Measurements from ENCODE around the gene XPO5. TPM values are rescaled to one million over a fixed set of nuclear protein-coding genes. Genes with fewer than 3 reads are reported as not detected.
A peak's percentile ranks its signal among the peaks of the same experiment; 100 is the strongest.

The XPO5 gene
- total and polyA plus RNA-seq, 2 experiments from 2014 or later = 29.4 to 31.3 TPM

DNA sequence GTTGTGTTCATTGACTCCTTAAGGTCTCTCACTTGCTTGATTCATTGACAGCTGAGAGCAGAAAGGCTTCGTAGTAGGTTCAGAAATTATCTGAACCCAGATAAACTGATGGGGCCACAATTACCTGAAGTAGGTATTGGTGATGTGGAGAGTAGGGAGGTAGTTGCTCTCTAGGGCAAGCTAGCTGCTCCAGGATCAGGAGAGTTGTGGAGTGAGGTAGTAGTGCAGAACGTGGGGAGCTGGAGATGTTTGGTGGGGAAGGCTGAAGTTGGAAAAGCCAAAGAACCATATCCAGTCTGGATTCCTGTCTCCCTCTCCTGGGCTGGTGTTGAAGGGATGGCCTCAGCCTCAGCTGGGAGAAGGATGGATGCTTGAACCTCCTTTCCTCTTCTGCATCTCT lies 82.6 kb downstream of the XPO5 start:
- no peak for DNase-seq (ENCODE audit: low read depth in 1 of 2, low spot score in 1 of 2)
- Histone ChIP-seq H3K4me3 (no peak overlapping the region), H3K27ac (no peak overlapping the region), H3K36me3 (peaks cover 4% of the 10 kb centered on the region), H3K27me3 (no peaks in the 10 kb centered on the region), H3K9me3 (ENCODE audit: low read depth) (no peaks in the 10 kb centered on the region), H3K4me1 (ENCODE audit: low read depth) (peaks cover 13% of the 10 kb centered on the region)
- TF ChIP-seq, protein P1, sequence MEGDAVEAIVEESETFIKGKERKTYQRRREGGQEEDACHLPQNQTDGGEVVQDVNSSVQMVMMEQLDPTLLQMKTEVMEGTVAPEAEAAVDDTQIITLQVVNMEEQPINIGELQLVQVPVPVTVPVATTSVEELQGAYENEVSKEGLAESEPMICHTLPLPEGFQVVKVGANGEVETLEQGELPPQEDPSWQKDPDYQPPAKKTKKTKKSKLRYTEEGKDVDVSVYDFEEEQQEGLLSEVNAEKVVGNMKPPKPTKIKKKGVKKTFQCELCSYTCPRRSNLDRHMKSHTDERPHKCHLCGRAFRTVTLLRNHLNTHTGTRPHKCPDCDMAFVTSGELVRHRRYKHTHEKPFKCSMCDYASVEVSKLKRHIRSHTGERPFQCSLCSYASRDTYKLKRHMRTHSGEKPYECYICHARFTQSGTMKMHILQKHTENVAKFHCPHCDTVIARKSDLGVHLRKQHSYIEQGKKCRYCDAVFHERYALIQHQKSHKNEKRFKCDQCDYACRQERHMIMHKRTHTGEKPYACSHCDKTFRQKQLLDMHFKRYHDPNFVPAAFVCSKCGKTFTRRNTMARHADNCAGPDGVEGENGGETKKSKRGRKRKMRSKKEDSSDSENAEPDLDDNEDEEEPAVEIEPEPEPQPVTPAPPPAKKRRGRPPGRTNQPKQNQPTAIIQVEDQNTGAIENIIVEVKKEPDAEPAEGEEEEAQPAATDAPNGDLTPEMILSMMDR (IDR thresholded peaks at IDR 0.05; ENCODE audit: low read depth, low read length) = no peak

DNA sequence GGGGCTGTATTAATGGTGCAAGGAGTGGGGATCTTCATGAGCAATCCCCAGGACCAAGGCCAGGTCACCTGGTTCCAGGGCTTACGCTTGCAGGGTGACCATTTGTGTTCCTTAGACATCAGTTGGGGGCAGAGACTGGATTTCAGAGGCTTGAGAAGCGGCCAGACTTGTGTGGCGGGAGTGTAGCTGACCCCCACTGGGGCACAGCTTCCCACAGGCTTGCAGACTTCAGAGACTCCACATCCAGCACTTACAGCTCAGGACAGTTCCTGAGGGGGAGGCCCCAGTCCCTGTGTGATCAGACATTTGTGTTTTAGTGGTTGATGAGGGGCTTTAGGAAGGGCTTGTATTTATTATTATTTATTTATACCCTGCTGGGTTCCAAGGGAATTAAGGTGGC lies 83.2 kb downstream of the XPO5 start:
- DNase-seq (ENCODE audit: low read depth in 1 of 2, low spot score in 1 of 2) = peak in 1 of 2 donors; percentile 40
- Histone ChIP-seq H3K27me3 (no peaks in the 10 kb centered on the region), H3K36me3 (peaks cover 2% of the 10 kb centered on the region), H3K4me1 (ENCODE audit: low read depth) (peaks cover 13% of the 10 kb centered on the region), H3K27ac (no peak overlapping the region), H3K4me3 (no peak overlapping the region), H3K9me3 (ENCODE audit: low read depth) (no peaks in the 10 kb centered on the region)
- TF ChIP-seq, protein P1 (IDR thresholded peaks at IDR 0.05; ENCODE audit: low read depth, low read length) = no peak

DNA sequence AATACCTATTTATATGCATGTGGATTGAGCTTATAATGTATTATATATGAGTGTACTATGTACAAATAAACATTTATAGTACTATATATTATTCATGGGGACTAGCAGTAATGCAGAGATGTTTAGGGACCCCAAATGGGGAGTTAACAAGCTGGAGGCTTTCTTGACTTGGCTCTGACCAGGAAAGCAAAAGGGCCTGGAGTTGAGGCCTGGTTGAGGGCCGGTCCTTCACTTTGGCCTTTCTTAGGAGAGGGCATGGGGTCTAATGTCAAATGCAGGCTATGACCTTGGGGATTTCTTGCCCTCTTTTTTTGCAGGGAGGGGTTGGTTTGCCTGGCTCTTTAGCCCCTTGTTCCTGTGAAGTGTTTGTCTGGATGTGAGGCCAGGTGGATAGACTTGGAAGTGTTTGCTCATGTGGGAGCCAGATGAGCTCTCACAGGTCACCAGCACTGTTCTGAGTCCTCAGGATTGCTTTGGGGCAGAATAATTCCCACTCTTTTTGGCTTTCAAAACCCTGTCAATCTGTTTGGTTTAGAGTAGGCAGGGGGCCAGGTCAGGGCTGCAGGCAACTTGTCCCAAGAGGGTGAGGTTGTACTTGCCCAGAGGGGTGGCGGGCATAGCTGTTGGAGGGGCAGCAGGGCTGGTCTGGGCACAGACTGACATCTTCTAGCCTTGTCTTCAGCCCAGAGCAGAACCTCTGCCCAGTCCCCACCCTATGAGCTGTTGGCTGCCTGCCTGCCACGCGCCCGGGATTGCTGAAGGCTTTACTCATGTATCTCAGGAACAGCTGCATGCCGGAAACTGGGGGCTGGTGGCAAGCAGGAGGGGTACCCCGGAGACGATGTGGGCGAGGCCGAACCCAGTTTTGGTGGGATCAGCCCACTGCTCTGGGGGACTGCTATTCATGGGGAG lies 83.8 kb downstream of the XPO5 start:
- H3K9me3 ChIP-seq (ENCODE audit: low read depth) = no peaks in the 10 kb centered on the region
- no peak overlapping the region for H3K27ac ChIP-seq
- DNase-seq (ENCODE audit: low read depth in 1 of 2, low spot score in 1 of 2) = peak in 1 of 2 donors; percentile 77
- no peaks in the 10 kb centered on the region for H3K27me3 ChIP-seq
- no peak overlapping the region for H3K4me3 ChIP-seq
- TF ChIP-seq, protein P1 (IDR thresholded peaks at IDR 0.05; ENCODE audit: low read depth, low read length) = no peak
- no peaks in the 10 kb centered on the region for H3K36me3 ChIP-seq
- peaks cover 13% of the 10 kb centered on the region for H3K4me1 ChIP-seq (ENCODE audit: low read depth)

DNA sequence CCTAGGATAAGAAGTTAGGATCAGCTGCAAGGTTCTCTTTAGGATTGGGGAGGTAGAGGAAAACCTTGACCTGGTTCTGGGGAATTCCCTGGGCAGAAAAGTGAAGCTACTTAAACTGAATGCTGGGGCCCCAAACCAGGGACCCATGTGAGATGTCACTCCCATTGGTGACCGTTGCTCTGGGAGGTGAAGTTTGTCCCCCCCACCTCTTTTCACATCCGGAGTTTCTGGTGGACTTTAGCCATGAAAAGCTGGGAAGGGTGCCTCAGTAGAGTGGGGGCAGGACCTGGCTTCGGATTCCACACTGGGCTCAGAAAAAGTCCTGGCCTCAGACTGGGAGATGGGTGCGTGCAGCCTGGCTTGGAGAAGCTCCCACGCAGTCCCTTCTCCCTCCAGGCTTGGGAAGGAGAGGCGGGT lies 85.3 kb downstream of the XPO5 start:
- no peaks in the 10 kb centered on the region for H3K27me3 ChIP-seq
- TF ChIP-seq, protein P1 (IDR thresholded peaks at IDR 0.05; ENCODE audit: low read depth, low read length) = no peak
- H3K36me3 ChIP-seq = no peaks in the 10 kb centered on the region
- no peak overlapping the region for H3K27ac ChIP-seq
- no peak overlapping the region for H3K4me3 ChIP-seq
- DNase-seq (ENCODE audit: low read depth in 1 of 2, low spot score in 1 of 2) = no peak
- H3K9me3 ChIP-seq (ENCODE audit: low read depth) = no peaks in the 10 kb centered on the region
- peaks cover 3% of the 10 kb centered on the region for H3K4me1 ChIP-seq (ENCODE audit: low read depth)

DNA sequence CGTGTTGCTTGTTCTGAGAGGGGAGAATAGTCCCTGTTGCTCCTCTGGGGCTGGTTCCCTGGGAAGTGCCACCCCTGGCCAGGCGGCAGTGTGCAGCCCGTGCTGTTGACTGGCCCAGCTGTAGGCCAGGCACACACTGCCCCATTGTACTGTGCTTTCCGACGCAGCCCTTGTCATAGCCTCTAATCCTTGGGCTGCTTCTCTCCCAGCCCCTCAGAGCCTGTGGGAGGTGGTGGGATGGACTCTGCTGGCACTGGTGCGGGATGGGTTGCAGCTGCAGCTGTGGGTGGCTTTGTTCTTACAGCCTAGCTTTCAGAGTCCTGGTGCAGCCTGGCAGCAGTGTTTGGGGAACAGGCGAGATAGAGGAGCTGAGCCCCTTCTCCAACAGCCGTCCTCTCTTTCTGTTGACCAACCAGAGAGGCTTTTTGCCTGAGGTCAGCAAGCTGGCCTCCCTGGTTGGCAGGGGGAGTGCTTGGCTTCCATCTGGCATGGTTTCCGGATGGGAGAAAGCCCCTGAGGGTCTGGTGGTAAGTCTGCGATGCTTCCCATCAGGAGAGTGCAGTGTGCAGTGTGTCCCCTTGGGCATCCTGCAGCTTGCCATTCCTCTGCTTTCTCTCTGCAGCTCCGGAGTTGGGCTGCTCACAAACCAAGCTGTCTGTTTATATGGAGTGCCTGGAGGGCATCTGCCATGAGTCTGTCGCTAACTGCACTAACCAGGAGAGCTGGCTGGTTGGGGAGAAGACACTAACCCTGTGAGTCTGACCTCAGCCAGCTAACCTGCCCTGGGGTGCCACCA lies 86.4 kb downstream of the XPO5 start:
- TF ChIP-seq, protein P1 (IDR thresholded peaks at IDR 0.05; ENCODE audit: low read depth, low read length) = no peak
- Histone ChIP-seq H3K4me1 (ENCODE audit: low read depth) (no peaks in the 10 kb centered on the region), H3K27me3 (no peaks in the 10 kb centered on the region), H3K9me3 (ENCODE audit: low read depth) (no peaks in the 10 kb centered on the region), H3K36me3 (no peaks in the 10 kb centered on the region), H3K4me3 (no peak overlapping the region), H3K27ac (no peak overlapping the region)
- DNase-seq (ENCODE audit: low read depth in 1 of 2, low spot score in 1 of 2) = no peak

All from cardiac muscle cell (in vitro differentiated cells and primary cell).